GM12873 (cell line): Measurements from ENCODE around the gene HERC4.

ENCODE experiments used
- TF ChIP-seq, protein P1 (sequence below): IDR thresholded peaks from 2 replicates; pipeline ENCODE4 v1.5.1; 2012; ENCODE audit warnings: low read depth, mild to moderate bottlenecking, moderate library complexity, low read length, control low read depth; ENCODE audit not compliant: insufficient read depth; ENCODE audit errors: missing control alignments

Gene HERC4

DNA sequence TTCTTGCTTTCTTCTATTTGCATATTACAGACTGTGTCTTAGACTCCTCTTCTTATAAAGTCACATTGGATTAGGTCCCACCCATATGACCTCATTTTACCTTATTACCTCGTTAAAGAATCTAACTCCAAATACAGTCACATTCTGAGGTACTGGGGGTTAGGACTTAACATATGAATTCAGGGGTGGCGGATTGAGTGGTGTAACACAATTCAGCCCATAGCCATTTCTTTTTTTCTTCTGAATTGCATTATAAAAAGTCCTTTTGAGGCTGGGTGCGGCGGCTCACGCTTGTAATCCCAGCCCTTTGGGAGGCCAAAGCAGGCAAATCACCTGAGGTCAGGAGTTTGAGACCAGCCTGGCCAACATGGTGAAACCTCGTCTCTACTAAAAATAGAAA, 6.8 kb upstream of the HERC4 start:
- TF ChIP-seq, protein P1, sequence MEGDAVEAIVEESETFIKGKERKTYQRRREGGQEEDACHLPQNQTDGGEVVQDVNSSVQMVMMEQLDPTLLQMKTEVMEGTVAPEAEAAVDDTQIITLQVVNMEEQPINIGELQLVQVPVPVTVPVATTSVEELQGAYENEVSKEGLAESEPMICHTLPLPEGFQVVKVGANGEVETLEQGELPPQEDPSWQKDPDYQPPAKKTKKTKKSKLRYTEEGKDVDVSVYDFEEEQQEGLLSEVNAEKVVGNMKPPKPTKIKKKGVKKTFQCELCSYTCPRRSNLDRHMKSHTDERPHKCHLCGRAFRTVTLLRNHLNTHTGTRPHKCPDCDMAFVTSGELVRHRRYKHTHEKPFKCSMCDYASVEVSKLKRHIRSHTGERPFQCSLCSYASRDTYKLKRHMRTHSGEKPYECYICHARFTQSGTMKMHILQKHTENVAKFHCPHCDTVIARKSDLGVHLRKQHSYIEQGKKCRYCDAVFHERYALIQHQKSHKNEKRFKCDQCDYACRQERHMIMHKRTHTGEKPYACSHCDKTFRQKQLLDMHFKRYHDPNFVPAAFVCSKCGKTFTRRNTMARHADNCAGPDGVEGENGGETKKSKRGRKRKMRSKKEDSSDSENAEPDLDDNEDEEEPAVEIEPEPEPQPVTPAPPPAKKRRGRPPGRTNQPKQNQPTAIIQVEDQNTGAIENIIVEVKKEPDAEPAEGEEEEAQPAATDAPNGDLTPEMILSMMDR = no peak

DNA sequence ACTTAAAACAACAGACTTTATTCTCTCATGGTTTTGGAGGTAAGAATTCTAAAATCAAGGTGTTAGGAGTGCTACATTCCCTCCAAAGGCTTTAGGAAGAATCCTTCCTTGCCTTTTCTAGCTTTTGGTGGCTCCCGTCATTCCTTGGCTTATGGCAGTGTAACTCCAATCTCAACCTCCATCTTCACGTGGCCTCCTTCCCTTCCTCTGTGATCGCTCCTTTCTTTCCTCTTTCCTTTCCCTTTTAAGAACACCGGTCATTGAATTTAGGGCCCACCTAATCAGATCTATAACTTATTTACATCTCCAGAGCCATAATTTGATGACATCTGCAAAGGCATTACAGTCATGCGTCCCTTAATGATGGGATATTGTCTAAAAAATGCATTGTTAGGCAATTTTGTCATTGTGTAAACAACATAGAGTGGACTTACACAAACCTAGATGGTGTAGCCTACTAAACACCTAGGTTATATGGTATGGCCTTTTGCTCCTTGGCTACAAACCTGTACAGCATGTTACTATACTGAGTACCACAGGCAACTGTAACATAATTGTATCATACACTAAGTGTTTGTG, 5.9 kb upstream of the HERC4 start:
- TF ChIP-seq, protein P1 = no peak

DNA sequence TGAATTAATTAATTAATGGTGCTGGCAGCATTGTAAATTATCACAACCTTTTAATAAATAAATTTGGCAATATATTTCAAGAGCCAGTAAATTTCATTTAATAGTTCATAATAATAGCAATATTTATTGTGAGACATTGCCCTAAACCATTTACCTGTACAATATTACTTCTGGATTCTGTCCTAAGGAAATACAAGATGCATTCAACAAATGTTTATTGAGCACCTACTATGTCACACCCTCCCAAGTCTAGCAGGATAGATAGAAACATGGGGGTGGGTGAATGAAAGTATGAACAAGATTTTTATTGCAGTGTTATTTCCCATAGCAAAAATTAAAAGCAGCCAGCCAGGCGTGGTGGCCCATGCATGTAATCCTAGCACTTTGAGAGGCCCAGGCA, 4.4 kb upstream of the HERC4 start:
- TF ChIP-seq, protein P1 = no peak

DNA sequence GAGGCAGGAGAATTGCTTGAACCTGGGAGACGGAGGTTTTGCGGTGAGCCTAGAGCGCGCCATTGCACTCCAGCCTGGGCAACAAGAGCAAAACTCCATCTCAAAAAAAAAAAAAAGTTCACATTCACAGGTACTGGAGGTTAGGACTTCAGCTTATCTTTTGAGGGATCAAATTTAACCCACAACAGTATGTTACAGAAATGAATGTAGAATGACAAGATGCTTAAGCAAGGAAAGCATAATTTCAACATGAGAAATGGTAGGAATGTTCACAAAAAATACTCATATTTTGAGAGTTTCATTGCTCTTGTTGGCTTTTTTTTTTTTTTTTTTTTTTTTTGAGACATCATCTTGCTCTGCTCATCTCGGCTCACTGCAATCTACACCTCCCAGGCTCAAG, 1.9 kb upstream of the HERC4 start:
- TF ChIP-seq, protein P1 = no peak

DNA sequence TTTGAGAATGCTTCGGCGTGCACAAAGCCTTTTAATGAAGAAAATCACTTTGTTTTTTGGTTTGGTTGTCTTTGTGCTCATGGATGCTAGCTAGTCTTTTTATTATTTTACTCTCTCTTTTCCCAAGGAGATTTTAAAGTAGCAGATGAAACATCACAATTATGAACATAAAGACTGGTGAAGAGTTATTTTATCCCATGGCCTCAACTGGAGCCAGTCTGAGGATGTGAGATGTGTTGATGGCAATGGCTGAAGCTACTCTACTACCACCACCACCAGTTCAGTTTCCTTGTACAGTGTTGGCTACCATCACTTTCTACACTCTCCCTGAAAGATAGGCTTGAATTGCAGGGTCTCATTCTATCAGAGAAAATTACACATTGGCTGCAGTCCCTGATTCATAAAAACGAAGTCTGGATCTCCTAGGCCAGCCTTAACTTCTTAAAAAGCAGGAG, 494 bp upstream of the HERC4 start:
- TF ChIP-seq, protein P1 = no peak

DNA sequence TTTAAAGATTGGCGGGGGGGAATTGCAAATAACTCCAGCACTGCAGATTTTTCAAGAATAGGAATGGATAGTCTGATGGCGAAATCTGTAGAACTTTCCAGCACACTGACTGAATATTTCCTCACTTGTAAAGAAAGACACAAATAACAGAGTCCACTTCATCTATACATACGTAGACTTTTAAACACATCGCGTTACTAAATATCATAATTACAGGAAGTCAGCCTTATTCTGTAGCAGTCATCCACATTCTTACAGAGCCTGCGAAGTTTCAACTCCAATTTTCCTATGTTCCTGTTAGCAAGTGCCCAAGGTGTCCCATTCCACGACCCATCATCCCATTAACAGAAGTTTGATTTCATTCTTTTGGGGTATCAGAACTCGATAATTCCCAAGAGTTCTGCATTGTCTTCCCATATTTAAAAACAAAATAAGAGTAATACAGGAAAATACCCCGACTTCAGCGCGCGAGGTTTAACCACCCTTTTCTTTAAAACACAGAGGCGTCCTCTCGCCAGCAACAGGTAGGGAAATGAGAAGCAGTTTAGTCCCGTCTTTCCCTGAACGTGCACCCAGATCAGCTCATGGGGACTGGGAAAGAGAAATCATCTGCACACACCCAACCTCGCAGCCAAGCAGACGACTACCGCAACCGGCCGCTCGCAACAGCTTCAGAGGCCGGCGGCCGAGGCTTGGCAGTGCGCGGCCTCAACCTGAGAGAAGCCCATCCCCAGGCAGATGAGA, 880 bp downstream of the HERC4 start:
- TF ChIP-seq, protein P1 = no peak

DNA sequence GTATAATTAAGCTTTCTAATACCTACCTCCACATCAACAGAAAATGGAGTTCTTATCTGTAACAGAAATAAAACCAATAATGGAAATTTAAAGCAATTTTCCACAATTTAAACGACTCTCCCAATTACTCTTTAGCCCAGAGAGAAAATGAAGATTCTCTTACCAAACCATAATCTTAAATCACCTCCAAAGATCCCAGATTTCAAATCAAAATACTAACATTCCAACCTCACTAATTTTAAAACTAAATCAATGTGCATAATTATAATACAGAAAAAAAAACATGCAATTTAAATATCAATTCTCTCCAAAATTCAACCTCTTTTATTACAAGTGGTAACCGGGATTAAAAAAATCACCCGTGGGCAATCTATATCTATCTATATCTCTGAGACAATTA, 1.5 kb downstream of the HERC4 start:
- TF ChIP-seq, protein P1 = no peak
